Erythroblast (primary cell): ENCODE data around the gene EXOC1L.

ENCODE experiments used
- DNase-seq, 2 experiments: peaks; one replicate each; lab custom pipeline; 2025; lab: John Stamatoyannopoulos, UW
- GATA1 ChIP-seq: IDR thresholded peaks from 2 replicates; pipeline ENCODE4 v1.6.1; 2011; ENCODE audit warnings: low read depth, mild to moderate bottlenecking, control low read depth, low read length, moderate library complexity
- POLR2A ChIP-seq: IDR thresholded peaks from 2 replicates; pipeline ENCODE4 v1.6.1; 2011; ENCODE audit warnings: mild to moderate bottlenecking, low read length

EXOC1L gene

GRCh38 chr4:55819634-55820033, at the start of gene EXOC1L:
Gene EXOC1L (plus strand): TSS chr4:55819790. CDS start chr4:55820027, 237 bp downstream.
- peak in 1 of 2 experiments; percentile 19 for DNase-seq
- no peak for TF ChIP-seq GATA1
- TF ChIP-seq POLR2A, result no peak

- TF ChIP-seq GATA1 (no peak), POLR2A (no peak)
Observed at GRCh38 chr4:55770662-55771061, 48.9 kb upstream of the EXOC1L start.

GRCh38 chr4:55781341-55781740, 38.2 kb upstream of the EXOC1L start:
- no peak for TF ChIP-seq GATA1
- no peak for TF ChIP-seq POLR2A
- no peak for DNase-seq

More at GRCh38 chr4:55770662-55771061, 48.9 kb upstream of the EXOC1L start:
- no peak for DNase-seq

- no peak for TF ChIP-seq GATA1
- no peak for DNase-seq
Observed at GRCh38 chr4:55781812-55782211, 37.8 kb upstream of the EXOC1L start.

GRCh38 chr4:55783584-55783983, 36.0 kb upstream of the EXOC1L start:
- no peak for TF ChIP-seq POLR2A
- no peak for TF ChIP-seq GATA1
- no peak for DNase-seq

GRCh38 chr4:55784747-55785146, 34.8 kb upstream of the EXOC1L start:
- DNase-seq, result no peak
- TF ChIP-seq POLR2A (no peak), GATA1 (no peak)

- DNase-seq, result no peak
- TF ChIP-seq GATA1, result no peak
- no peak for TF ChIP-seq POLR2A
Observed at GRCh38 chr4:55791666-55792065, 27.9 kb upstream of the EXOC1L start.

- TF ChIP-seq POLR2A, result no peak
- TF ChIP-seq GATA1, result no peak
- no peak for DNase-seq
Observed at GRCh38 chr4:55793479-55793878, 26.1 kb upstream of the EXOC1L start.

- DNase-seq, result no peak
- TF ChIP-seq POLR2A (no peak), GATA1 (no peak)
Observed at GRCh38 chr4:55794053-55794452, 25.5 kb upstream of the EXOC1L start.

- no peak for DNase-seq
- no peak for TF ChIP-seq GATA1
- TF ChIP-seq POLR2A, result no peak
Observed at GRCh38 chr4:55795341-55795740, 24.2 kb upstream of the EXOC1L start.

GRCh38 chr4:55801498-55801897, 18.1 kb upstream of the EXOC1L start:
- DNase-seq, result no peak
- TF ChIP-seq GATA1 (no peak), POLR2A (no peak)

- TF ChIP-seq GATA1 (no peak), POLR2A (no peak)
- DNase-seq, result no peak
Observed at GRCh38 chr4:55807556-55807955, 12.0 kb upstream of the EXOC1L start.

- TF ChIP-seq POLR2A (no peak), GATA1 (no peak)
- DNase-seq, result peak; percentile 33 to 53
Observed at GRCh38 chr4:55808186-55808585, 11.4 kb upstream of the EXOC1L start.

GRCh38 chr4:55808632-55809031, 11.0 kb upstream of the EXOC1L start:
- TF ChIP-seq POLR2A, result no peak
- TF ChIP-seq GATA1, result no peak
- no peak for DNase-seq

GRCh38 chr4:55817691-55818090, 1.9 kb upstream of the EXOC1L start:
- TF ChIP-seq GATA1 (no peak), POLR2A (no peak)
- no peak for DNase-seq

- DNase-seq, result no peak
- TF ChIP-seq GATA1, result no peak
- no peak for TF ChIP-seq POLR2A
Observed at GRCh38 chr4:55820279-55820678, 689 bp downstream of the EXOC1L start.

- no peak for DNase-seq
- TF ChIP-seq GATA1 (no peak), POLR2A (no peak)
Observed at GRCh38 chr4:55822329-55822728, 2.7 kb downstream of the EXOC1L start.

- no peak for DNase-seq
- TF ChIP-seq POLR2A (no peak), GATA1 (no peak)
Observed at GRCh38 chr4:55824865-55825264, 5.3 kb downstream of the EXOC1L start.
